ENCODE results near the gene CFAP299.

CFAP299 gene

GRCh38 chr4:80568891-80569290, 233.4 kb downstream of the CFAP299 start:
- TF ChIP-seq, protein P1, sequence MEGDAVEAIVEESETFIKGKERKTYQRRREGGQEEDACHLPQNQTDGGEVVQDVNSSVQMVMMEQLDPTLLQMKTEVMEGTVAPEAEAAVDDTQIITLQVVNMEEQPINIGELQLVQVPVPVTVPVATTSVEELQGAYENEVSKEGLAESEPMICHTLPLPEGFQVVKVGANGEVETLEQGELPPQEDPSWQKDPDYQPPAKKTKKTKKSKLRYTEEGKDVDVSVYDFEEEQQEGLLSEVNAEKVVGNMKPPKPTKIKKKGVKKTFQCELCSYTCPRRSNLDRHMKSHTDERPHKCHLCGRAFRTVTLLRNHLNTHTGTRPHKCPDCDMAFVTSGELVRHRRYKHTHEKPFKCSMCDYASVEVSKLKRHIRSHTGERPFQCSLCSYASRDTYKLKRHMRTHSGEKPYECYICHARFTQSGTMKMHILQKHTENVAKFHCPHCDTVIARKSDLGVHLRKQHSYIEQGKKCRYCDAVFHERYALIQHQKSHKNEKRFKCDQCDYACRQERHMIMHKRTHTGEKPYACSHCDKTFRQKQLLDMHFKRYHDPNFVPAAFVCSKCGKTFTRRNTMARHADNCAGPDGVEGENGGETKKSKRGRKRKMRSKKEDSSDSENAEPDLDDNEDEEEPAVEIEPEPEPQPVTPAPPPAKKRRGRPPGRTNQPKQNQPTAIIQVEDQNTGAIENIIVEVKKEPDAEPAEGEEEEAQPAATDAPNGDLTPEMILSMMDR (IDR thresholded peaks at IDR 0.05), result no peak

- TF ChIP-seq, protein P1 (IDR thresholded peaks at IDR 0.05), result no peak
Measured at GRCh38 chr4:80576796-80577195, 241.3 kb downstream of the CFAP299 start.

- TF ChIP-seq, protein P1 (IDR thresholded peaks at IDR 0.05), result no peak
Measured at GRCh38 chr4:80578001-80578400, 242.5 kb downstream of the CFAP299 start.

GRCh38 chr4:80585542-80585941, 250.0 kb downstream of the CFAP299 start:
- TF ChIP-seq, protein P1 (IDR thresholded peaks at IDR 0.05), result no peak

GRCh38 chr4:80586716-80587115, 251.2 kb downstream of the CFAP299 start:
- TF ChIP-seq, protein P1 (IDR thresholded peaks at IDR 0.05), result no peak

- TF ChIP-seq, protein P1 (IDR thresholded peaks at IDR 0.05), result no peak
Measured at GRCh38 chr4:80587871-80588385, 252.4 kb downstream of the CFAP299 start.

- TF ChIP-seq, protein P1 (IDR thresholded peaks at IDR 0.05), result no peak
Measured at GRCh38 chr4:80592950-80593349, 257.4 kb downstream of the CFAP299 start.

DNA sequence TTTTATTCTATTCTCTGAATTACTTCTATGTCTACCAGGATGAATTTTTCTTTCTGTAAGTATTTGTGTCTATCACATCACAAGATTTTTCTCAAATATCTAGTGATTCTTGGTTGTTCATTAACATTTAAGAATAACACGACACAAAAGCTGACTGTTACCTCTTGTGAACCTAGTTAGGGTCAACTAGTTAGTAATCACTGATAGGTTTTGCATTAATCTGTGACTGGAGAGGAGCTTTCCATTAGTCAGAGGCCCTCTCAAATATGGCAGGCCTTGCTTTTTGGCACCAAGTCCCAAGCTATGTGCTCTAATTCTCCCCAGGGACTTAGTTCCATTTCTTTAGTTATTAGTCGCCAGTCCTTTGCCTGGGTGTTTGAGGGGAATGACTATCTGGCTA, 259.2 kb downstream of the CFAP299 start:
- TF ChIP-seq, protein P1 (IDR thresholded peaks at IDR 0.05), result no peak
